Measurements from ENCODE around the gene EPAS1.

- TF ChIP-seq CTCF (conservative IDR thresholded peaks at IDR 0.05; ENCODE audit: low read depth, low read length) (no peak), EZH2 (IDR thresholded peaks at IDR 0.05; ENCODE audit: low read length, unreplicated experiment) (no peak), EZH2phosphoT487 (IDR thresholded peaks at IDR 0.05; ENCODE audit: borderline replicate concordance, low read length) (no peak)
These were observed 54.0 kb downstream of the EPAS1 start for GRCh38 chr2:46351098-46351749.
